Measurements from ENCODE around the gene POU4F2.

DNA sequence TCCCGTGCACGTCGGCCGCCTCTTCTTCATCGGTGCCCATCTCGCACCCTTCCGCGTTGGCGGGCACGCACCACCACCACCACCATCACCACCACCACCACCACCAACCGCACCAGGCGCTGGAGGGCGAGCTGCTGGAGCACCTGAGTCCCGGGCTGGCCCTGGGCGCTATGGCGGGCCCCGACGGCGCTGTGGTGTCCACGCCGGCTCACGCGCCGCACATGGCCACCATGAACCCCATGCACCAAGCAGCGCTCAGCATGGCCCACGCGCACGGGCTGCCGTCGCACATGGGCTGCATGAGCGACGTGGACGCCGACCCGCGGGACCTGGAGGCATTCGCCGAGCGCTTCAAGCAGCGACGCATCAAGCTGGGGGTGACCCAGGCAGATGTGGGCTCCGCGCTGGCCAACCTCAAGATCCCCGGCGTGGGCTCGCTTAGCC lies 1.4 kb downstream of the POU4F2 start:
- TF ChIP-seq GATA3 (IDR thresholded peaks at IDR 0.05; ENCODE audit: low read depth, low read length) (no peak), GATA2 (IDR thresholded peaks at IDR 0.05; ENCODE audit: low read depth, low read length) (no peak)
